SK-N-SH (cell line): ENCODE data around the gene NTSR1.

Experiments used
- CHD2 ChIP-seq: fragments of 150-350 bp; IDR thresholded peaks from 2 replicates; pipeline ENCODE4 v1.6.1; 2018; ENCODE audit warnings: low read length; ENCODE audit not compliant: partially characterized antibody
- EP300 ChIP-seq, 2 experiments: IDR thresholded peaks; 2 replicates each; pipeline versions ENCODE4 v1.4.0 to v1.6.1; 2012; ENCODE audit warnings: borderline replicate concordance in 1 of 2, low read depth in 1 of 2, low read length in 1 of 2
- FOXM1 ChIP-seq: IDR thresholded peaks from 2 replicates; pipeline ENCODE4 v1.4.0; 2012; ENCODE audit warnings: low read depth, mild to moderate bottlenecking
- JUND ChIP-seq: IDR thresholded peaks from 2 replicates; pipeline ENCODE4 v1.4.0; 2012
- MXI1 ChIP-seq: IDR thresholded peaks from 2 replicates; pipeline ENCODE4 v1.6.1; 2012; ENCODE audit warnings: mild to moderate bottlenecking, low read depth, low read length, improper control_type of control experiment
- NFIC ChIP-seq: IDR thresholded peaks from 2 replicates; pipeline ENCODE4 v1.4.0; 2012; ENCODE audit warnings: borderline replicate concordance
- POLR2AphosphoS5 ChIP-seq: IDR thresholded peaks from 2 replicates; pipeline ENCODE4 v1.6.1; 2012; ENCODE audit warnings: low read depth, low read length
- SIN3A ChIP-seq: IDR thresholded peaks from 2 replicates; pipeline ENCODE4 v1.6.1; 2012; ENCODE audit warnings: low read depth, mild to moderate bottlenecking, low read length, moderate library complexity, borderline replicate concordance
- TF ChIP-seq, protein P1 (sequence below): fragments of 200-600 bp; sonication (generic); IDR thresholded peaks from 2 replicates; pipeline ENCODE4 v1.6.1; 2017; ENCODE audit warnings: antibody characterized with exemption, mild to moderate bottlenecking, moderate library complexity
- TF ChIP-seq, protein P2 (sequence below): IDR thresholded peaks from 2 replicates; pipeline ENCODE4 v1.4.0; 2012; ENCODE audit warnings: low read depth
- TF ChIP-seq, protein P3 (sequence below): IDR thresholded peaks from 2 replicates; pipeline ENCODE4; 2012

DNA sequence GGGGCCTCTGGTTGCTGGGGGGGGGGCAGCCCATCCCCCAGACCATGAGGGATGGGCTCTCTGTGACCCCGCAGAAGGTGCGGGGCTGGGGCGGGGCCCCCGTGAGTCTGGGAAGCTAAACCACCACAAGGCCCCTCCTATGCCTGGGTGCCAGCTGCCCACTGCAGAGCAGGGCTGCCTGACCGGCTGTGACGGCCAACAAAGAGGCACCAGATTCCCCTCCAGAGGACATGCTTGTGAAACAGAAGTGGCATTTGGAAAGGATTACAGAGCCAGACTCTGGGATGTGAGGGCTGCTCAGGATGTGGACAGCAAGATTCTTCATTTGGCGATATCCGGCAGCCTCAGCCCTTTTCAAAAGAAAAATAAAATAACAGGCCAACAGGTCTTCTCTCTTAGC lies 16.5 kb upstream of the NTSR1 start:
- TF ChIP-seq, protein P1, sequence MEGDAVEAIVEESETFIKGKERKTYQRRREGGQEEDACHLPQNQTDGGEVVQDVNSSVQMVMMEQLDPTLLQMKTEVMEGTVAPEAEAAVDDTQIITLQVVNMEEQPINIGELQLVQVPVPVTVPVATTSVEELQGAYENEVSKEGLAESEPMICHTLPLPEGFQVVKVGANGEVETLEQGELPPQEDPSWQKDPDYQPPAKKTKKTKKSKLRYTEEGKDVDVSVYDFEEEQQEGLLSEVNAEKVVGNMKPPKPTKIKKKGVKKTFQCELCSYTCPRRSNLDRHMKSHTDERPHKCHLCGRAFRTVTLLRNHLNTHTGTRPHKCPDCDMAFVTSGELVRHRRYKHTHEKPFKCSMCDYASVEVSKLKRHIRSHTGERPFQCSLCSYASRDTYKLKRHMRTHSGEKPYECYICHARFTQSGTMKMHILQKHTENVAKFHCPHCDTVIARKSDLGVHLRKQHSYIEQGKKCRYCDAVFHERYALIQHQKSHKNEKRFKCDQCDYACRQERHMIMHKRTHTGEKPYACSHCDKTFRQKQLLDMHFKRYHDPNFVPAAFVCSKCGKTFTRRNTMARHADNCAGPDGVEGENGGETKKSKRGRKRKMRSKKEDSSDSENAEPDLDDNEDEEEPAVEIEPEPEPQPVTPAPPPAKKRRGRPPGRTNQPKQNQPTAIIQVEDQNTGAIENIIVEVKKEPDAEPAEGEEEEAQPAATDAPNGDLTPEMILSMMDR, result no peak
- TF ChIP-seq EP300 (IDR thresholded peaks at IDR 0.05; ENCODE audit: borderline replicate concordance in 1 of 2, low read depth in 1 of 2, low read length in 1 of 2), result no peak
- TF ChIP-seq, protein P2, sequence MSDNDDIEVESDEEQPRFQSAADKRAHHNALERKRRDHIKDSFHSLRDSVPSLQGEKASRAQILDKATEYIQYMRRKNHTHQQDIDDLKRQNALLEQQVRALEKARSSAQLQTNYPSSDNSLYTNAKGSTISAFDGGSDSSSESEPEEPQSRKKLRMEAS, result no peak
- TF ChIP-seq CHD2, result no peak
- TF ChIP-seq JUND, result no peak
- no peak for TF ChIP-seq SIN3A
- no peak for TF ChIP-seq FOXM1
- no peak for TF ChIP-seq POLR2AphosphoS5
- TF ChIP-seq MXI1, result no peak
- TF ChIP-seq, protein P3, sequence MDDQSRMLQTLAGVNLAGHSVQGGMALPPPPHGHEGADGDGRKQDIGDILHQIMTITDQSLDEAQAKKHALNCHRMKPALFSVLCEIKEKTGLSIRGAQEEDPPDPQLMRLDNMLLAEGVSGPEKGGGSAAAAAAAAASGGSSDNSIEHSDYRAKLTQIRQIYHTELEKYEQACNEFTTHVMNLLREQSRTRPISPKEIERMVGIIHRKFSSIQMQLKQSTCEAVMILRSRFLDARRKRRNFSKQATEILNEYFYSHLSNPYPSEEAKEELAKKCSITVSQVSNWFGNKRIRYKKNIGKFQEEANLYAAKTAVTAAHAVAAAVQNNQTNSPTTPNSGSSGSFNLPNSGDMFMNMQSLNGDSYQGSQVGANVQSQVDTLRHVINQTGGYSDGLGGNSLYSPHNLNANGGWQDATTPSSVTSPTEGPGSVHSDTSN, result no peak
- TF ChIP-seq NFIC, result no peak
